ENCODE results near the gene MAGI1.
A peak's percentile ranks its signal among the peaks of the same experiment; 100 is the strongest.
"Not testable (repeated sequence)": the region's sequence is repeated elsewhere in the genome, so short reads cannot be mapped to it uniquely, and the experiment has no call there.

The MAGI1 gene

GRCh38 chr3:66038726-66039589 lies at the start of gene MAGI1:
Gene MAGI1, minus strand, starts transcription at chr3:66038918. Its CDS starts 610 bp downstream, at chr3:66038308.
- DNase-seq (ENCODE audit: low read depth in 2 of 2): peak; percentile 9 to 45

- DNase-seq (ENCODE audit: low read depth in 2 of 2): no peak
Measured at GRCh38 chr3:66083784-66084213, 45.1 kb upstream of the MAGI1 start.

GRCh38 chr3:66083096-66083678 lies 44.5 kb upstream of the MAGI1 start:
- DNase-seq (ENCODE audit: low read depth in 2 of 2): no peak

- no peak for DNase-seq (ENCODE audit: low read depth in 2 of 2)
Measured at GRCh38 chr3:66082679-66083078, 44.0 kb upstream of the MAGI1 start.

GRCh38 chr3:66080167-66080566 lies 41.4 kb upstream of the MAGI1 start:
- no peak for DNase-seq (ENCODE audit: low read depth in 2 of 2)

- no peak for DNase-seq (ENCODE audit: low read depth in 2 of 2)
Measured at GRCh38 chr3:66077973-66078372, 39.3 kb upstream of the MAGI1 start.

- DNase-seq (ENCODE audit: low read depth in 2 of 2): no peak
Measured at GRCh38 chr3:66076861-66077470, 38.2 kb upstream of the MAGI1 start.

GRCh38 chr3:66075281-66075680 lies 36.6 kb upstream of the MAGI1 start:
- no peak for DNase-seq (ENCODE audit: low read depth in 2 of 2)

- DNase-seq (ENCODE audit: low read depth in 2 of 2): no peak
Measured at GRCh38 chr3:66073464-66074141, 34.9 kb upstream of the MAGI1 start.

GRCh38 chr3:66068255-66068654 lies 29.5 kb upstream of the MAGI1 start:
- no peak for DNase-seq (ENCODE audit: low read depth in 2 of 2)

GRCh38 chr3:66066963-66067617 lies 28.4 kb upstream of the MAGI1 start:
- DNase-seq (ENCODE audit: low read depth in 2 of 2): no peak

GRCh38 chr3:66055289-66055688 lies 16.6 kb upstream of the MAGI1 start:
- no peak for DNase-seq (ENCODE audit: low read depth in 2 of 2)

- DNase-seq (ENCODE audit: low read depth in 2 of 2): no peak
Measured at GRCh38 chr3:66053550-66054094, 14.9 kb upstream of the MAGI1 start.

- no peak for DNase-seq (ENCODE audit: low read depth in 2 of 2)
Measured at GRCh38 chr3:66052721-66053549, 14.2 kb upstream of the MAGI1 start.

- no peak for DNase-seq (ENCODE audit: low read depth in 2 of 2)
Measured at GRCh38 chr3:66050821-66051220, 12.1 kb upstream of the MAGI1 start.

GRCh38 chr3:66048051-66048395 lies 9.3 kb upstream of the MAGI1 start:
- no peak for DNase-seq (ENCODE audit: low read depth in 2 of 2)

- DNase-seq (ENCODE audit: low read depth in 2 of 2): no peak
Measured at GRCh38 chr3:66047311-66048050, 8.8 kb upstream of the MAGI1 start.

- not testable (repeated sequence) for DNase-seq (ENCODE audit: low read depth in 2 of 2)
Measured at GRCh38 chr3:66046321-66046720, 7.6 kb upstream of the MAGI1 start.

GRCh38 chr3:66041828-66042227 lies 3.1 kb upstream of the MAGI1 start:
- DNase-seq (ENCODE audit: low read depth in 2 of 2): no peak

GRCh38 chr3:66041116-66041515 lies 2.4 kb upstream of the MAGI1 start:
- no peak for DNase-seq (ENCODE audit: low read depth in 2 of 2)

Data from stimulated activated CD8-positive, alpha-beta memory T cell treated with anti-CD3 and anti-CD28 coated beads, Interleukin-15, amount 100 ng/mL, for 48 hours (primary cell).